K562 (cell line): ENCODE data around the gene OSBPL3. TPM values are rescaled to one million over a fixed set of nuclear protein-coding genes. Genes with fewer than 3 reads are reported as not detected.

Experiments used
- ATAC-seq: fragments of 200-7000 bp; cut with Tn5 transposase; 3 replicates; pipeline ENCODE4 v1.9.1; 2020; ENCODE audit warnings: moderate library complexity
- BruUV-seq: library from RNA; stranded (reverse); fragments of 400-500 nt; replicated peaks from 2 replicates; lab custom pipeline; 2021; lab: Mats Ljungman, UMichigan
- CTCF ChIA-PET: fragments of 300-600 bp; formaldehyde crosslinking; extraction: SDS; loops from one replicate; lab custom pipeline; 2021; ENCODE audit warnings: low intra/inter-chr PET ratio; lab: Yijun Ruan, JAX
- POLR2A ChIA-PET: fragments of 300-600, 350-650 bp; sonication (Branson Sonifier 250); formaldehyde crosslinking; extraction: SDS; loops from one replicate; lab custom pipeline; 2021; ENCODE audit warnings: antibody characterized with exemption, inconsistent platforms; lab: Yijun Ruan, JAX
- DNase-seq, 4 experiments: peaks; one replicate each; pipeline versions ENCODE4 v3.0.0 to v3.0.0-alpha.2; 2011 to 2018; ENCODE audit warnings: low spot score in 3 of 4, mixed read lengths in 3 of 4; ENCODE audit errors: extremely low read depth in 1 of 4
- FAIRE-seq: peaks from 2 replicates; lab custom pipeline; 2011; peaks lifted over from hg19 to GRCh38; lab: Jason Lieb, UNC
- H2AFZ ChIP-seq: 2 replicates; pipeline ENCODE4 v1.6.0; 2011; ENCODE audit warnings: low read depth, low read length, control low read depth, inconsistent platforms
- H3K27ac ChIP-seq: fragments of 200-600 bp; 3 replicates; pipeline ENCODE4 v1.8.0; 2011; ENCODE audit warnings: low read depth, mild to moderate bottlenecking, control low read depth, inconsistent platforms, low read length, moderate library complexity, mixed read lengths; ENCODE audit errors: extremely low read depth
- H3K27me3 ChIP-seq, 2 experiments: fragments of 300-600 bp in 1 of 2; 2 replicates in 1 of 2; 3 replicates in 1 of 2; pipeline versions ENCODE4 v1.6.0 to v1.8.0; 2011; ENCODE audit warnings: inconsistent platforms in 2 of 2, low read length in 2 of 2, mild to moderate bottlenecking in 1 of 2, mixed read lengths in 1 of 2, moderate library complexity in 1 of 2; ENCODE audit not compliant: control insufficient read depth in 2 of 2, insufficient read depth in 2 of 2
- H3K36me3 ChIP-seq: fragments of 300-600 bp; 3 replicates; pipeline ENCODE4 v1.8.0; 2011; ENCODE audit warnings: mild to moderate bottlenecking, low read length, inconsistent platforms; ENCODE audit not compliant: control insufficient read depth, insufficient read depth
- H3K4me1 ChIP-seq, 2 experiments: fragments of 200-600 bp in 1 of 2; replicated peaks in 1 of 2; 2 replicates in 1 of 2; 3 replicates in 1 of 2; pipeline versions ENCODE4 v1.5.1 to v1.8.0; 2011; ENCODE audit warnings: inconsistent platforms in 2 of 2, low read length in 2 of 2, mild to moderate bottlenecking in 1 of 2, mixed read lengths in 1 of 2, moderate library complexity in 1 of 2; ENCODE audit not compliant: control insufficient read depth in 2 of 2, insufficient read depth in 2 of 2
- H3K4me2 ChIP-seq: 2 replicates; pipeline ENCODE4 v1.6.1; 2011; ENCODE audit warnings: low read length, control low read depth, inconsistent platforms, mixed read lengths; ENCODE audit not compliant: insufficient read depth
- H3K4me3 ChIP-seq: fragments of 200-600 bp; sonication (generic), shearing (Covaris generic); 2 replicates; pipeline ENCODE4 v1.5.1; 2016; ENCODE audit warnings: control low read depth, inconsistent platforms
- H3K79me2 ChIP-seq: fragments of 200-600 bp; 3 replicates; pipeline ENCODE4 v1.8.0; 2011; ENCODE audit warnings: low read length, inconsistent platforms; ENCODE audit not compliant: control insufficient read depth, insufficient read depth
- H3K9ac ChIP-seq, 2 experiments: 2 replicates each; pipeline versions ENCODE4 v1.6.0 to v1.6.1; 2011; ENCODE audit warnings: low read depth in 2 of 2, low read length in 2 of 2, control low read depth in 1 of 2, inconsistent platforms in 1 of 2, mild to moderate bottlenecking in 1 of 2, mixed read lengths in 1 of 2; ENCODE audit not compliant: insufficient read depth in 1 of 2
- H3K9me1 ChIP-seq: one replicate; pipeline ENCODE4 v1.6.0; 2011; ENCODE audit warnings: inconsistent platforms, mild to moderate bottlenecking, low read length, moderate library complexity; ENCODE audit not compliant: control insufficient read depth, insufficient read depth
- H3K9me3 ChIP-seq: replicated peaks from 2 replicates; pipeline ENCODE4 v1.5.1; 2011; ENCODE audit warnings: low read depth, low read length, inconsistent platforms; ENCODE audit not compliant: control insufficient read depth, insufficient read depth
- H4K20me1 ChIP-seq: replicated peaks from 2 replicates; pipeline ENCODE4 v1.6.1; 2011; ENCODE audit warnings: low read length, inconsistent platforms, mixed read lengths; ENCODE audit not compliant: control insufficient read depth, insufficient read depth
- CCNT2 ChIP-seq: IDR thresholded peaks from 2 replicates; pipeline ENCODE4 v1.6.1; 2011; ENCODE audit warnings: borderline replicate concordance, low read depth, mild to moderate bottlenecking, moderate library complexity, mixed read lengths, low read length; ENCODE audit not compliant: insufficient read length; ENCODE audit errors: extremely low read depth
- FOXK1 ChIP-seq: sonication (generic); formaldehyde crosslinking; IDR thresholded peaks from 2 replicates; pipeline ENCODE4 v1.8.0; 2022; ENCODE audit warnings: missing genetic modification reagents, mild to moderate bottlenecking, borderline replicate concordance
- L3MBTL2 ChIP-seq: fragments of 450-650 bp; IDR thresholded peaks from 2 replicates; pipeline ENCODE4 v1.6.1; 2016; ENCODE audit warnings: mild to moderate bottlenecking, moderate library complexity
- RAD21 ChIP-seq, 2 experiments: fragments of 250-450 bp in 1 of 2; fragments of 450-650 bp in 1 of 2; sonication (Bioruptor Pico) in 1 of 2; formaldehyde crosslinking in 1 of 2; IDR thresholded peaks in 1 of 2; conservative IDR thresholded peaks in 1 of 2; 2 replicates each; pipeline versions ENCODE4 v1.4.0 to v1.8.0; 2020 to 2022; ENCODE audit warnings: mild to moderate bottlenecking in 2 of 2, moderate library complexity in 1 of 2
- ZNF354B ChIP-seq: fragments of 250-450 bp; sonication (Bioruptor Pico); IDR thresholded peaks from 2 replicates; pipeline ENCODE4 v1.4.0; 2020
- ZNF444 ChIP-seq: fragments of 250-450 bp; sonication (Bioruptor Pico); IDR thresholded peaks from 2 replicates; pipeline ENCODE4 v1.4.0; 2020; ENCODE audit warnings: mild to moderate bottlenecking, moderate library complexity
- ZNF764 ChIP-seq: fragments of 250-450 bp; sonication (Bioruptor Pico); IDR thresholded peaks from 2 replicates; pipeline ENCODE4 v1.4.0; 2020; ENCODE audit warnings: low read depth, mild to moderate bottlenecking, moderate library complexity
- ZNF785 ChIP-seq: fragments of 250-450 bp; sonication (Bioruptor Pico); IDR thresholded peaks from 2 replicates; pipeline ENCODE4 v1.4.0; 2020; ENCODE audit warnings: mild to moderate bottlenecking
- WGBS: fragments of 100-300 bp; shearing (Covaris generic); methylation state at CpG from one replicate; pipeline ENCODE4 v1.1.6; 2016; ENCODE audit warnings: low coverage, mixed read lengths; ENCODE audit not compliant: insufficient coverage; ENCODE audit errors: missing lambda C conversion rate; 5-methylcytosine and 5-hydroxymethylcytosine counted together
- in situ Hi-C: fragments of 300-500 bp; cut with MboI; formaldehyde crosslinking; loops from 4 replicates; pipeline ENCODE4 v1.15.0; 2018; ENCODE audit warnings: inconsistent platforms, mixed read lengths
- intact Hi-C: fragments of 100-400 bp; cut with micrococcal nuclease; formaldehyde crosslinking; loops from 2 replicates; pipeline ENCODE4 v1.14.2; 2022
- polyA plus RNA-seq, 8 experiments: library from polyadenylated mRNA; depleted of rRNA in 4 of 8; stranded (reverse) in 5 of 8; unstranded in 3 of 8; fragments of >200 nt; fragmentation: Nextera tagmentation in 2 of 8; fragmentation: Illumina TruSeq in 1 of 8; extraction: Ambion mirVana in 2 of 8; extraction: Trizol in 1 of 8; gene quantifications; 2 replicates each; pipeline versions ENCODE4 v1.2.1 to v1.2.3, GENCODE V29; 2011 to 2014; ENCODE audit warnings: inconsistent platforms in 1 of 8, missing spikeins in 1 of 8
- total RNA-seq, 7 experiments: library from RNA; depleted of rRNA in 6 of 7; stranded (reverse); fragments of >200 nt in 6 of 7; fragmentation: Illumina TruSeq in 2 of 7; extraction: Trizol in 2 of 7; gene quantifications; 2 replicates each; pipeline versions ENCODE4 v1.2.1 to v1.2.3, GENCODE V29; 2011 to 2021; ENCODE audit warnings: low replicate concordance in 1 of 7
- TF ChIP-seq, protein P1 (sequence below), 3 experiments: IDR thresholded peaks in 2 of 3; conservative IDR thresholded peaks in 1 of 3; 2 replicates each; pipeline ENCODE4 v1.5.1; 2011 to 2012; ENCODE audit warnings: low read length in 3 of 3, mild to moderate bottlenecking in 3 of 3, control low read depth in 2 of 3, improper control_type of control experiment in 1 of 3, inconsistent platforms in 1 of 3, low read depth in 1 of 3, mixed read lengths in 1 of 3, moderate library complexity in 1 of 3; ENCODE audit not compliant: insufficient read depth in 2 of 3
- TF ChIP-seq, protein P2 (sequence below), 2 experiments: fragments of 450-650 bp; formaldehyde crosslinking in 1 of 2; IDR thresholded peaks; 2 replicates each; pipeline versions ENCODE4 v1.4.0 to v1.6.1; 2014 to 2020; ENCODE audit warnings: mild to moderate bottlenecking in 2 of 2, borderline replicate concordance in 1 of 2, low read depth in 1 of 2

Gene OSBPL3
- total and polyA plus RNA-seq, 9 of the 15 experiments (the other 6 are each of a cell fraction or from before 2014, with no cell fraction given) = 4.8 to 37.2 (median 26.5) TPM

DNA sequence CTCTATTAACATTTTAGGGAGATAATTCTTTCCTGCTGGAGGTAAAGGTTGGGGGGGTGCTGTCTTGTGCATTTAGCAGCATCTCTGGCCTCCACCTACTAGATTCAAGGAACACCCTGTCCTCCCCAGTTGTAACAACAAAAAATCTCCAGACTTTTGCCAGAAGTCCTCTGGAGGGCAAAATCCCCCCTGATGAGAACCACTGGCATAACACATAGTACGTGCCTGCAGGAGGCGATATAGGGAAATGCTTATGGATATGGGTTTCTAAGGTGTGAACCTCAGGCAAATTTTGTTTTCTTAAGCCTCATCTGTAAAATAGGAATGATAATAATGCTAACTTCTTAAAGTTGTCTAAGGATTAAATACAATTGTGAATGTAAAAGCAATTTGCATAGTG, 2.9 kb upstream of the OSBPL3 start:
- H3K4me2 ChIP-seq = no peak overlapping the region
- H3K27ac ChIP-seq = no peak overlapping the region
- ChIA-PET CTCF (no interaction called here), POLR2A (interaction anchor here (0.7 kb wide), 1 partner anchor 10 kb away, joined by 3 read pairs; no protein-coding TSS in a partner anchor)
- no peaks in the 10 kb centered on the region for H3K9me3 ChIP-seq
- in situ Hi-C loops (no loop called here), intact Hi-C loops (loop anchor here (1.0 kb wide), 2 partner anchors 87 to 110 kb away; no protein-coding TSS in a partner anchor)
- peaks cover 12 to 31% of the 10 kb centered on the region in 2 experiments; a peak in 4 of 5 replicates for H3K4me1 ChIP-seq
- ATAC-seq (no peak), DNase-seq (peak in 1 of 4 experiments; percentile 43), FAIRE-seq (no peak)
- no peak overlapping the region for H2AFZ ChIP-seq
- H4K20me1 ChIP-seq = 0 out of 2 replicates have a peak, but pooled peaks cover 8% of the 10 kb centered on the region
- no peaks in the 10 kb centered on the region for H3K9me1 ChIP-seq
- H3K27me3 ChIP-seq = no peaks in the 10 kb centered on the region
- BruUV-seq = no TSS peak
- H3K36me3 ChIP-seq = peaks cover 3% of the 10 kb centered on the region; the same call in 1 of the 3 replicates
- H3K9ac ChIP-seq = no peak overlapping the region
- WGBS = 93% methylated on average over 2 of the region's 2 CpGs
- peaks cover 20% of the 10 kb centered on the region for H3K79me2 ChIP-seq
- H3K4me3 ChIP-seq = no peak overlapping the region
- TF ChIP-seq FOXK1 (CRISPR knock-in tag) = no peak
- no peak for TF ChIP-seq CCNT2
- TF ChIP-seq ZNF444 (CRISPR knock-in tag) = no peak
- TF ChIP-seq, protein P1, sequence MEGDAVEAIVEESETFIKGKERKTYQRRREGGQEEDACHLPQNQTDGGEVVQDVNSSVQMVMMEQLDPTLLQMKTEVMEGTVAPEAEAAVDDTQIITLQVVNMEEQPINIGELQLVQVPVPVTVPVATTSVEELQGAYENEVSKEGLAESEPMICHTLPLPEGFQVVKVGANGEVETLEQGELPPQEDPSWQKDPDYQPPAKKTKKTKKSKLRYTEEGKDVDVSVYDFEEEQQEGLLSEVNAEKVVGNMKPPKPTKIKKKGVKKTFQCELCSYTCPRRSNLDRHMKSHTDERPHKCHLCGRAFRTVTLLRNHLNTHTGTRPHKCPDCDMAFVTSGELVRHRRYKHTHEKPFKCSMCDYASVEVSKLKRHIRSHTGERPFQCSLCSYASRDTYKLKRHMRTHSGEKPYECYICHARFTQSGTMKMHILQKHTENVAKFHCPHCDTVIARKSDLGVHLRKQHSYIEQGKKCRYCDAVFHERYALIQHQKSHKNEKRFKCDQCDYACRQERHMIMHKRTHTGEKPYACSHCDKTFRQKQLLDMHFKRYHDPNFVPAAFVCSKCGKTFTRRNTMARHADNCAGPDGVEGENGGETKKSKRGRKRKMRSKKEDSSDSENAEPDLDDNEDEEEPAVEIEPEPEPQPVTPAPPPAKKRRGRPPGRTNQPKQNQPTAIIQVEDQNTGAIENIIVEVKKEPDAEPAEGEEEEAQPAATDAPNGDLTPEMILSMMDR (IDR thresholded peaks at IDR 0.05 in 2 of 3, conservative IDR thresholded peaks at IDR 0.05 in 1 of 3; ENCODE audit: insufficient read depth in 2 of 3, low read depth in 1 of 3, low read length in 3 of 3) = peak; percentile 50 to 68 (median 55)
- TF ChIP-seq ZNF764 (CRISPR knock-in tag) = peak; percentile 71; the same call in 1 of the 2 replicates
- 0 out of 2 replicates have a peak, but pooled peaks have one; percentile 13 for TF ChIP-seq L3MBTL2
- no peak for TF ChIP-seq ZNF354B (CRISPR knock-in tag)
- no peak for TF ChIP-seq ZNF785 (CRISPR knock-in tag)
- TF ChIP-seq, protein P2, sequence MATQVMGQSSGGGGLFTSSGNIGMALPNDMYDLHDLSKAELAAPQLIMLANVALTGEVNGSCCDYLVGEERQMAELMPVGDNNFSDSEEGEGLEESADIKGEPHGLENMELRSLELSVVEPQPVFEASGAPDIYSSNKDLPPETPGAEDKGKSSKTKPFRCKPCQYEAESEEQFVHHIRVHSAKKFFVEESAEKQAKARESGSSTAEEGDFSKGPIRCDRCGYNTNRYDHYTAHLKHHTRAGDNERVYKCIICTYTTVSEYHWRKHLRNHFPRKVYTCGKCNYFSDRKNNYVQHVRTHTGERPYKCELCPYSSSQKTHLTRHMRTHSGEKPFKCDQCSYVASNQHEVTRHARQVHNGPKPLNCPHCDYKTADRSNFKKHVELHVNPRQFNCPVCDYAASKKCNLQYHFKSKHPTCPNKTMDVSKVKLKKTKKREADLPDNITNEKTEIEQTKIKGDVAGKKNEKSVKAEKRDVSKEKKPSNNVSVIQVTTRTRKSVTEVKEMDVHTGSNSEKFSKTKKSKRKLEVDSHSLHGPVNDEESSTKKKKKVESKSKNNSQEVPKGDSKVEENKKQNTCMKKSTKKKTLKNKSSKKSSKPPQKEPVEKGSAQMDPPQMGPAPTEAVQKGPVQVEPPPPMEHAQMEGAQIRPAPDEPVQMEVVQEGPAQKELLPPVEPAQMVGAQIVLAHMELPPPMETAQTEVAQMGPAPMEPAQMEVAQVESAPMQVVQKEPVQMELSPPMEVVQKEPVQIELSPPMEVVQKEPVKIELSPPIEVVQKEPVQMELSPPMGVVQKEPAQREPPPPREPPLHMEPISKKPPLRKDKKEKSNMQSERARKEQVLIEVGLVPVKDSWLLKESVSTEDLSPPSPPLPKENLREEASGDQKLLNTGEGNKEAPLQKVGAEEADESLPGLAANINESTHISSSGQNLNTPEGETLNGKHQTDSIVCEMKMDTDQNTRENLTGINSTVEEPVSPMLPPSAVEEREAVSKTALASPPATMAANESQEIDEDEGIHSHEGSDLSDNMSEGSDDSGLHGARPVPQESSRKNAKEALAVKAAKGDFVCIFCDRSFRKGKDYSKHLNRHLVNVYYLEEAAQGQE (IDR thresholded peaks at IDR 0.05; ENCODE audit: borderline replicate concordance) = peak; percentile 20; the same call in 1 of the 2 replicates
- TF ChIP-seq, protein P2 (CRISPR knock-in tag; IDR thresholded peaks at IDR 0.05; ENCODE audit: low read depth) = no peak
- peak in 1 of 2 experiments; percentile 30; a peak in 2 of 4 replicates for TF ChIP-seq RAD21 (CRISPR knock-in tag; conservative IDR thresholded peaks at IDR 0.05 in 1 of 2, IDR thresholded peaks at IDR 0.05 in 1 of 2)
